ENCODE measurements around the gene OR13C2.

DNA sequence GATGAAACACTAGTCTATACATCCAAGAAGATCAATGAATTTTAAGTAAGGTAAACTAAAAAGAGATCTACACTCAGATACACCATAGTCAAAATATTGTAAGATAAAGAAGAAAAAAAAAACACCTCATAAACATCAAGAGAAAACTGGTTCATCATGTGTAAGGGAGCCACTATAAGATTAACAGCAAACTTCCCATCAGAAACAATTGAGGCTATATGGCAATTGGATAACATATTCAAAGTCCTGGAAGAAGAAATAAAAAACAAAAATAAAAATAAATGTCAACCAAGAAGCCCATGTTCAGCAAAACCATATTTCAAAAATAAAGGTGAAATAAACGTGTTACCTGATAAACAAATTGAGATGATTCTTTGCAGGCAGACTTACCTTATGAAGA, 32.8 kb downstream of the OR13C2 start:
- TF ChIP-seq, protein P1, sequence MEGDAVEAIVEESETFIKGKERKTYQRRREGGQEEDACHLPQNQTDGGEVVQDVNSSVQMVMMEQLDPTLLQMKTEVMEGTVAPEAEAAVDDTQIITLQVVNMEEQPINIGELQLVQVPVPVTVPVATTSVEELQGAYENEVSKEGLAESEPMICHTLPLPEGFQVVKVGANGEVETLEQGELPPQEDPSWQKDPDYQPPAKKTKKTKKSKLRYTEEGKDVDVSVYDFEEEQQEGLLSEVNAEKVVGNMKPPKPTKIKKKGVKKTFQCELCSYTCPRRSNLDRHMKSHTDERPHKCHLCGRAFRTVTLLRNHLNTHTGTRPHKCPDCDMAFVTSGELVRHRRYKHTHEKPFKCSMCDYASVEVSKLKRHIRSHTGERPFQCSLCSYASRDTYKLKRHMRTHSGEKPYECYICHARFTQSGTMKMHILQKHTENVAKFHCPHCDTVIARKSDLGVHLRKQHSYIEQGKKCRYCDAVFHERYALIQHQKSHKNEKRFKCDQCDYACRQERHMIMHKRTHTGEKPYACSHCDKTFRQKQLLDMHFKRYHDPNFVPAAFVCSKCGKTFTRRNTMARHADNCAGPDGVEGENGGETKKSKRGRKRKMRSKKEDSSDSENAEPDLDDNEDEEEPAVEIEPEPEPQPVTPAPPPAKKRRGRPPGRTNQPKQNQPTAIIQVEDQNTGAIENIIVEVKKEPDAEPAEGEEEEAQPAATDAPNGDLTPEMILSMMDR (conservative IDR thresholded peaks at IDR 0.05; ENCODE audit: low read depth, low read length) = no peak
- TF ChIP-seq EZH2 (IDR thresholded peaks at IDR 0.05; ENCODE audit: borderline replicate concordance, low read depth, low read length, poor library complexity, severe bottlenecking) = no peak

All from A673 (cell line).